Hematopoietic multipotent progenitor cell treated with erythropoietin and hydrocortisone succinate and interleukin-3 and kit ligand, for 6 days (in vitro differentiated cells): Measurements from ENCODE around the gene DSPP.
"Not testable (repeated sequence)": the region's sequence is repeated elsewhere in the genome, so short reads cannot be mapped to it uniquely, and the experiment has no call there.

Source experiments
- DNase-seq: peaks from one replicate; pipeline ENCODE4 v3.0.0-alpha.2; 2015

Gene DSPP

GRCh38 chr4:87608229-87608628 lies at the start of gene DSPP:
Gene DSPP, plus strand, starts transcription at chr4:87608529. Its CDS starts 2,380 bp downstream, at chr4:87610909.
- DNase-seq: no peak

GRCh38 chr4:87559090-87559837 lies 49.1 kb upstream of the DSPP start:
- DNase-seq: peak; percentile 77

DNA sequence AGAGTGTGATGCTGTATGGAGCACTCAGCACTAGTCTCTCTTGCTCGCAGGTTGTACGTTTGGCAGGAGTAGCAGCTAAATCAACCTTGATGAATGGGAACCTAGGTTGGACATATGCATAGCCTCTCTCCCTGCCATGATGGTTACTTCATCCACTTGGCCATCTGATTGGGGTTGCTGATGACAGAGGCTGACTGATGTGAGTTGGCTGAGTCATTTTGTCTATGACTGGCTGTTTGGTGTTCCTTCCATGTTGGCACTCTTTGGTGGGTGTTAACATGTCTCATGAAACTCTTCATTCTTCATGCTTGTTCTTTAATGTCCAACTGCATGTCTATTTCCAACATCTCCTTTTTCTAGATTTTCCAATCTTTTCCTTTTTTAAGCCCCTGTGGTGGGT lies 47.5 kb upstream of the DSPP start:
- no peak for DNase-seq

GRCh38 chr4:87565746-87566145 lies 42.6 kb upstream of the DSPP start:
- DNase-seq: no peak

GRCh38 chr4:87566276-87566675 lies 42.1 kb upstream of the DSPP start:
- DNase-seq: no peak

GRCh38 chr4:87567191-87567590 lies 41.1 kb upstream of the DSPP start:
- DNase-seq: no peak

- no peak for DNase-seq
These were observed 38.0 kb upstream of the DSPP start for GRCh38 chr4:87570290-87570805.

GRCh38 chr4:87574376-87574775 lies 34.0 kb upstream of the DSPP start:
- DNase-seq: not testable (repeated sequence)

DNA sequence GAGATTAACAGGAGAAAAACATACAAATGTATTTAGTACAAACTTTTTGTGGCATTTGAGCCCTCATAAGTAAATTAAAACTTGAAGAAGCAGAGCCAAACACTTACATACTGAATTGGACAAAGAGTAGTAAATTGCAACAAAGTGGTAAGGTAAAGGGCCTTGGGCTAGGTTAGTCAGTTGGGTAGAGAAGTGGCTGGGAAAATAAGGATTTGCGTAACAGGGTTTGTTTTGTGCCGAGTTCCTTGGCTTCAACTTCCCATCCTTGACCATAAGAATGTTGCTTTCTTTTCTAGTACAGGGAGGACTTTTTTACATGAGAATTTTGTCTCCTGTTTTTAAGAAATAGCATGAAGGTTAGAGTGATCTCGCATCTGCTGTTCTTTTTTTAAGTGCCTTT lies 33.3 kb upstream of the DSPP start:
- no peak for DNase-seq

DNA sequence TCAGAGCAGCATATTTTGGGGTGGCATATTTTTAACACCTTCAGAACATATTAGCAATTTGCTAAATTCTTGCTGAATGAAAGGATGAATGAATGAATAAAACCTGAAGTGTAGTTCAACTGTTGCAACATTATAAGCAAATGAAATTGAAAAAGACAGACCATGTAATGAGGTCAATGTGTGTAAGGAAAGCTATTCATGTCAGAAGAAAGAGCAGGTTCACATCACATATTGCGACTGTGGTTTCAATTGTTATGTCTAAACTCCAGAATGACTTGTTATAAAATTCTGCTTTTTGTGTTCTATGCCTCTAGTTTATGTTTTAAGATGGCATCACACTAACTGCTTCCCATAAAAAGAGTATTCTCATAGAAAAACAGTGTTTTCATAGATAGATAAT lies 32.9 kb upstream of the DSPP start:
- no peak for DNase-seq

- no peak for DNase-seq
These were observed 32.3 kb upstream of the DSPP start for GRCh38 chr4:87575983-87576382.

GRCh38 chr4:87579478-87579877 lies 28.9 kb upstream of the DSPP start:
- DNase-seq: no peak

DNA sequence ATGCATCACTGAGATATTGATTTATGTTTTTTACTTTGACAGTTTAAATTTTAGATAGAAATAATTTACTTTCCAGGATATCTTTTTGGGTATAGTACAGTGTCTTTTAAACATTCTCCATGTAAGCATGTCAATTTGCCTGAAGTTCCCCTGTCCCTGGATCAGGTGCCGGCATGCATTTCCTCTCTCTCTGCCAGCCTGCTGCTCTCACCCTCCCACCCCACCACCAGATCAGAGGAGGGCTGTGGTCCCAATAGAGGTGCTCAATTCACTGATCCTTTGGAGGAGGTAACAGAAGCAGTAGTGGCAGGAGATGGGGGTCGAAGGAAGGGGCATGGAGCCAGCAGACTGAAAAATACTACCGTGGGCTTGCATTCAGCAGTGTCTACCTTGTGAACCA lies 28.3 kb upstream of the DSPP start:
- no peak for DNase-seq

- DNase-seq: no peak
These were observed 24.0 kb upstream of the DSPP start for GRCh38 chr4:87584222-87584908.

GRCh38 chr4:87589531-87589930 lies 18.8 kb upstream of the DSPP start:
- DNase-seq: no peak

DNA sequence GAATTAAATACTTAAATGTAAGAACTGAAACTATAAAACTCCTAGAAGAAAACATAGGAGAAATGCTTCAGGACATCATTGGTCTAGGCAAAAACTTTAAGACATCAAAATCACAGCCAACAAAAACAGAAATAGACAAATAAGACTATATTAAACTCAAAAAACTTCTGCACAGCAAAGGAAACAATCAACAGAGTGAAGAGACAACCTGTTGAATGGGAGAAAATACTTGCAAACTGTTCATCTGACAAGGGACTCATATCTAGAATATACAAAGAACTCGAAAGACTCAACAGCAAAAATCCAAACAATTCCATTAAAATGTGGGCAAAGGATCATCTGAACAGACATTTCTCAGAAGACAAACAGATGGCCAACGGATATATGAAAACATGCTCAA lies 16.2 kb upstream of the DSPP start:
- no peak for DNase-seq

GRCh38 chr4:87601361-87601760 lies 7.0 kb upstream of the DSPP start:
- no peak for DNase-seq

DNA sequence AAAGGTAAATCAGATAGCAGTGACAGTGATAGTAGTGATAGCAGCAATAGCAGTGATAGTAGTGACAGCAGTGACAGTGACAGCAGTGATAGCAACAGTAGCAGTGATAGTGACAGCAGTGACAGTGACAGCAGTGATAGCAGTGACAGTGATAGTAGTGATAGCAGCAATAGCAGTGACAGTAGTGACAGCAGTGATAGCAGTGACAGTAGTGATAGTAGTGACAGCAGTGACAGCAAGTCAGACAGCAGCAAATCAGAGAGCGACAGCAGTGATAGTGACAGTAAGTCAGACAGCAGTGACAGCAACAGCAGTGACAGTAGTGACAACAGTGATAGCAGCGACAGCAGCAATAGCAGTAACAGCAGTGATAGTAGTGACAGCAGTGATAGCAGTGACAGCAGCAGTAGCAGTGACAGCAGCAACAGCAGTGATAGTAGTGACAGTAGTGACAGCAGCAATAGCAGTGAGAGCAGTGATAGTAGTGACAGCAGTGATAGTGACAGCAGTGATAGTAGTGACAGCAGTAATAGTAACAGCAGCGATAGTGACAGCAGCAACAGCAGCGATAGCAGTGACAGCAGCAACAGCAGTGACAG lies 6.1 kb downstream of the DSPP start:
- no peak for DNase-seq

- DNase-seq: no peak
These were observed 7.9 kb downstream of the DSPP start for GRCh38 chr4:87616268-87616667.

DNA sequence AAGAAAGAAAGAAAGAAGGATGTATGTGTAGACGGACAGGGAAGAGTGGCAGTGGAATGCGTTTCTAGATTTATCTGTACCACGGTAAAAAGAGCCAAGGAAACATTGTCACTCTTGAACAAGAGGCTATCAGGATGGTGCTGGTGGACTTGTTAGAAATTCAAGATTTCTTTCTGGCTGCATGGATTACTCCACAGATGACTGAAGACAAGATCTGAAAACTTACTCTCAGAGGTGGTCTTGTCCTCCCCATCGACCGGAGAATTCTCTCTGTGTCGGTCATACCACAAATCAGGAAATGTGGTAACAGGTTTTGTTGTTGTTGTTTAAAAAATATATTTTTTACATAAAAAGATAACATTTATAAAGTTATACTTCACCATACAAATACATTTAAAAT lies 11.8 kb downstream of the DSPP start:
- no peak for DNase-seq

DNA sequence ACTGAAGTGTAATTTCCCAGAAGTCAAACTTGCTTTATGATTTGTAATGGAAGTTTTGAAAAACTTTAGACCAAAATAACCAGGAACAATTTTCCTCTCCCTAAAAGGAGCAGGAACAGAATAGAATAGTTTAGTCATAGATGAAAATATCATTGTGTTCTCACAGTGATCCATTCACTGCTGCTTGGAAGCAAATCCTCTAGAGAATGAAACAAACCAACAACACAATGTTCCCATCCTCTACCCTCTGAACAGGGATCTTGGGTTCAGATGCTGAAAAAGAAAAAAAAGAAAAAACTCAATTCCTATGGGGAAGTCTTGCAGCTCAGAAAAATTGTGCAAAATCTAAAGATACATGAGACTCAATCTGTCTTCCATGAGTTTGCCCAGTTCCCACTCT lies 12.2 kb downstream of the DSPP start:
- no peak for DNase-seq

DNA sequence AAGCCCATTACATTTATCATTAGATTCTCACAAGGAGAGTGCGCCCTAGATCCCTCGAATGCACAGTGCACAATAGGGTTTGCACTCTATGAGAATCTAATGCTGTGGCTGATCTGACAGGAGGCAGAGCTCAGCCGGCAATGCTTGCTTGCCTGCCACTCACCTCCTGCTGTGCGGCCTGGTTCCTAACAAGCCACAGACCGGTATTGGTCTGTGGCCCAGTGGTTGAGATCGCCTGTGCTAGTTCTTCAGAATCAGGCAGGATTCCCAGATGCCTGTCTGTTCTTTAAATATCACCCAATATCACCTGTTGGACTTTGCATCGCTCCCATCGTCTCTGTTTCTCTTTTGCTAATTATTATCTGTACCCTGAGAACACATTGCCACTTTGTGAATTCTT lies 14.0 kb downstream of the DSPP start:
- DNase-seq: no peak

- DNase-seq: peak; percentile 5
These were observed 16.4 kb downstream of the DSPP start for GRCh38 chr4:87624698-87625097.

- DNase-seq: no peak
These were observed 23.3 kb downstream of the DSPP start for GRCh38 chr4:87631668-87632067.
